ENCODE data around the gene POLA2.

POLA2 gene

DNA sequence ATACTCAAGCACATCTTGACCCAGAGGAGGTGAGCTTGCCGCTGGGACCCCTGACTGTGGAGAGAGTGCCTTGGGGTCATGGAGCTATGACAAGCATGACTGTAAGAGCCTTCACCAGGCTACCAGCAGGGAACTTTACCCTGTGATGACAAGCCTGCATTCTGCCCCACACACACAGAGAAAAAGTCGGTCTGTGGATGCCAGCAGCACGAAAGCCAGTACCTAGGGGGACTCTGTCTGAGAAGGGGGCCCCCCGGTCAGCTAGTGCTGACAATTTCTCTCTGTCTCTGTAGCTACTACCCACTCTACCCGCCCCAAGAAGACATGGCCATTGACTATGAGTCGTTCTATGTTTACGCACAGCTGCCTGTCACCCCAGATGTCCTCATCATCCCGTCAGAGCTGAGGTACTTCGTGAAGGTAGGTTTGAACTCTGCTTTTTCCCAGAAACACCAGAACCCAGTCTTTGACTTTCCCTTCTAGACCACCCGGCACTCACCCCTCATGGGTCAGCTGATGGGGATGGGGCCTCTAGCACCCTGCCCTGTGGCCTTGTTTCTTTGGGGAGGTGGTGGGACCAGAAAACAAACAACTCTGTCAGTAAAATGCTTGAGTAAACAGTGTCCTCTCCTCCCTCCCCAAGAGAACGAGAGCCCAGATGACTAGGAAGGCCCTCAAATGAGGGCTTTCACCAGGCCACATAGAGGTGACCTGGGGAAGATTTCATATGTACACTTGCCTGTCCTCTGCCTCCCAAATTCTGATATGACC is 34.0 kb downstream of the POLA2 start:
- Histone ChIP-seq H3K4me3 (replicated peaks; ENCODE audit: low read depth, low read length) (no peak overlapping the region), H3K36me3 (ENCODE audit: control insufficient read depth, insufficient read depth, low read length) (peaks cover 42% of the 10 kb centered on the region), H3K27me3 (replicated peaks; ENCODE audit: control insufficient read depth, insufficient read depth, low read length) (no peaks in the 10 kb centered on the region)
- TF ChIP-seq, protein P1, sequence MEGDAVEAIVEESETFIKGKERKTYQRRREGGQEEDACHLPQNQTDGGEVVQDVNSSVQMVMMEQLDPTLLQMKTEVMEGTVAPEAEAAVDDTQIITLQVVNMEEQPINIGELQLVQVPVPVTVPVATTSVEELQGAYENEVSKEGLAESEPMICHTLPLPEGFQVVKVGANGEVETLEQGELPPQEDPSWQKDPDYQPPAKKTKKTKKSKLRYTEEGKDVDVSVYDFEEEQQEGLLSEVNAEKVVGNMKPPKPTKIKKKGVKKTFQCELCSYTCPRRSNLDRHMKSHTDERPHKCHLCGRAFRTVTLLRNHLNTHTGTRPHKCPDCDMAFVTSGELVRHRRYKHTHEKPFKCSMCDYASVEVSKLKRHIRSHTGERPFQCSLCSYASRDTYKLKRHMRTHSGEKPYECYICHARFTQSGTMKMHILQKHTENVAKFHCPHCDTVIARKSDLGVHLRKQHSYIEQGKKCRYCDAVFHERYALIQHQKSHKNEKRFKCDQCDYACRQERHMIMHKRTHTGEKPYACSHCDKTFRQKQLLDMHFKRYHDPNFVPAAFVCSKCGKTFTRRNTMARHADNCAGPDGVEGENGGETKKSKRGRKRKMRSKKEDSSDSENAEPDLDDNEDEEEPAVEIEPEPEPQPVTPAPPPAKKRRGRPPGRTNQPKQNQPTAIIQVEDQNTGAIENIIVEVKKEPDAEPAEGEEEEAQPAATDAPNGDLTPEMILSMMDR (IDR thresholded peaks at IDR 0.05; ENCODE audit: insufficient read depth, low read length, poor library complexity, severe bottlenecking) = no peak
- DNase-seq (ENCODE audit: extremely low read depth, insufficient read length) = no peak

DNA sequence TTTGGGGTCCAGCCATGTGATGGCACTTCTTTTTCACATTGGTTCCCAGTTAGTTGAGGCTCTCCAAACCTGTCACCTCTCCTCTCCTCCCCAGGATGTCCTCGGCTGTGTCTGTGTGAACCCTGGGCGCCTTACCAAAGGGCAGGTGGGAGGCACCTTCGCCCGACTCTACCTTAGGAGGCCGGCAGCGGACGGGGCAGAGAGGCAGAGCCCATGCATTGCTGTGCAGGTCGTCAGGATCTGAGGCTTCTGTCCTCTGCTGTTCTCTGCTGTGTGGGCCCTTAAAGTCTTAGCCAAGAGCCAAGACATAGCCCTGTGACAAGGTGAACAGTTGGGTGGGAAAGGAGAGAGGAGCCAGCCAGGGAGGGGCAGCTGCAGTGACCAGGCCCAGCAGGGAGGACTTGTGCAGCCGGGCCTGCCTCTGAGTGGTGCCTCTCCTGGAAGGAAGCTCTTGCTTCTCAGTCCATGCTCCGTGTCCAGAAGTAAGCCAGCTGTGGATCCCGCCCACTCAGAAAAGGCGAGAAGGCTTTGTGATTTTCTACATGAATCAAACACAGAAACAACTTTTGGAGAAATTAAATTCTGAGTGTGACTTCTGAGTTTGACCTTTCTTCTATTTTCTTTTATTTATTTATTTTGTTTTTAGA is 35.4 kb downstream of the POLA2 start:
- Histone ChIP-seq H3K36me3 (ENCODE audit: control insufficient read depth, insufficient read depth, low read length) (peaks cover 37% of the 10 kb centered on the region), H3K27me3 (replicated peaks; ENCODE audit: control insufficient read depth, insufficient read depth, low read length) (no peaks in the 10 kb centered on the region), H3K4me3 (replicated peaks; ENCODE audit: low read depth, low read length) (no peak overlapping the region)
- TF ChIP-seq, protein P1 (IDR thresholded peaks at IDR 0.05; ENCODE audit: insufficient read depth, low read length, poor library complexity, severe bottlenecking) = no peak
- DNase-seq (ENCODE audit: extremely low read depth, insufficient read length) = no peak

DNA sequence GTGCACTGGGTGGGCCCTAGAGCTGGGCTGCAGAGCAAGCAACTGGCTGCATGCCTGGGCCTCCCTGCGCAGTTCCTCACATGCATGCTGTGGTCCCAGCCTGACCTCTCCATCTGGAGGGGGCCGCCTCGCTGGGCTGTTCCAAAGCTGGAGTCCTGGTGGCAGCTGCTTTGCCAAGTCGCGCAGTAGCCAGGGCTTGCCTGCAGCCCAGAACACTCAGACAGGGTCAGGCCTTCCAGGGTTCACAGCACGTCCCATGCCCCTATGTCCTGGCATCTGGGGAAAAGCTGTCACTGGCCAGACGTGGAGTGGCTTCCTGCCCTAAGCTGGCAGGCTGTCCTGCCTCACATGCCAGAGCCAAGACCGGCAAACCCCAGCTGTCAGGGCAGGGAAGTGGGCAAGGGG is 36.4 kb downstream of the POLA2 start:
- Histone ChIP-seq H3K36me3 (ENCODE audit: control insufficient read depth, insufficient read depth, low read length) (peaks cover 34% of the 10 kb centered on the region), H3K4me3 (replicated peaks; ENCODE audit: low read depth, low read length) (no peak overlapping the region), H3K27me3 (replicated peaks; ENCODE audit: control insufficient read depth, insufficient read depth, low read length) (no peaks in the 10 kb centered on the region)
- TF ChIP-seq, protein P1 (IDR thresholded peaks at IDR 0.05; ENCODE audit: insufficient read depth, low read length, poor library complexity, severe bottlenecking) = no peak
- DNase-seq (ENCODE audit: extremely low read depth, insufficient read length) = no peak

DNA sequence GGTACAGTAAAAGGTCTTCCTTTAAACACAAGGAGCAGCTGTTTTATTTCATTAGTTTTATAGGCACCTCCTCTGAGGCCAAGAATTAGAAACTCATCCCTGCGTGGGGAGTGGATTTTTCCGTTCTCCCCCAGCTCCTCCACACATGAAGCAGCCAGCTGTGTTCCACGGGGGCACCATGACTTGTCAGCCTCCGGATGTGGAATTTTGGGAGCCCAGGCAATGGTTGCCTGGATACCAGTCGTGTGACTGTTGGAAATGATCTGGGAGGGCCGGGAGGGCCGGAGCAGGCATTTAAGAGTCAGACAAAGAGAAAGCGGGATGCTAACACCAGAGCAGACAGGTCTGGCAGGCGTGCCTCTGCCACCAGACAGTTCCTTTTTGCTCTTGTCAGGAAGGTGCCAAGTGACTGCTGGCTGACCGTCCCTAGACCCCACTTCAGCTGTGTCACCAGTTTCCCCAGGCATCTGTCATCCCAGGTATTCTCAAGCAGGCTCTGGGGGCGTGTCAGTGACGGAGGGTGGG is 37.0 kb downstream of the POLA2 start:
- H3K36me3 ChIP-seq (ENCODE audit: control insufficient read depth, insufficient read depth, low read length) = peaks cover 32% of the 10 kb centered on the region
- H3K27me3 ChIP-seq (replicated peaks; ENCODE audit: control insufficient read depth, insufficient read depth, low read length) = no peaks in the 10 kb centered on the region
- TF ChIP-seq, protein P1 (IDR thresholded peaks at IDR 0.05; ENCODE audit: insufficient read depth, low read length, poor library complexity, severe bottlenecking) = no peak
- no peak overlapping the region for H3K4me3 ChIP-seq (replicated peaks; ENCODE audit: low read depth, low read length)
- no peak for DNase-seq (ENCODE audit: extremely low read depth, insufficient read length)

DNA sequence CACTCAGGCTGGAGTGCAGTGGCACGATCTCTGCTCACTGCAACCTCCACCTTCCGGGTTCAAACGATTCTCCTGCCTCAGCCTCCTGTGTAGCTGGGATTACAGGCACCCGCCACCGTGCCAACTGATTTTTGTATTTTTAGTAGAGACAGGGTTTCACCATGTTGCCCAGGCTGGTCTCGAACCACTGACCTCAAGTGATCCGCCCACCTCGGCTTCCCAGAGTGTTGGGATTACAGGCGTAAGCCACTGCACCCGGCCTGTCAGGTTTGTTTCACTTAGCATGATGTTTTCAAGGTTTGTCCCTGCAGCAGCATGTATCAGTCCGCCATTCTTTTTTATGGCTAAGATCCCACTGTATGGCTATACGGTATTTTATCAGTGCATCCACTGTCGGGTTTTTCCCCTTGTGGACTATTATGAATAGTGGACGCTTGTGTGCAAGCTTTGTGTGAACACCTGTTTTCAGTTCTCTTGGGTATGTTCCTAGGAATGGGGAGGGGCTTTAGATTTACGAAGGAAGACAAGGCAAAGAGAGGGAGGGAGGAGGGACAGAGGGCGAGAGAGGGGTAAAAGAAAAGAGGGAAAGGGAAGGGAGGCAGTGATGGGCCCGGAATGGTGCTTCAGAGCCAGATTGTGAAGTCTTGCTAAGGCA is 39.0 kb downstream of the POLA2 start:
- DNase-seq (ENCODE audit: extremely low read depth, insufficient read length) = no peak
- TF ChIP-seq, protein P1 (IDR thresholded peaks at IDR 0.05; ENCODE audit: insufficient read depth, low read length, poor library complexity, severe bottlenecking) = no peak
- peaks cover 22% of the 10 kb centered on the region for H3K36me3 ChIP-seq (ENCODE audit: control insufficient read depth, insufficient read depth, low read length)
- no peaks in the 10 kb centered on the region for H3K27me3 ChIP-seq (replicated peaks; ENCODE audit: control insufficient read depth, insufficient read depth, low read length)
- no peak overlapping the region for H3K4me3 ChIP-seq (replicated peaks; ENCODE audit: low read depth, low read length)

Data from GM06990 (cell line).